Tracheal epithelial cell (primary cell): ENCODE data around the gene BBS9. TPM values are rescaled to one million over a fixed set of nuclear protein-coding genes. Genes with fewer than 3 reads are reported as not detected.

Experiments used
- total RNA-seq: library from RNA; depleted of rRNA; stranded (reverse); fragments of >200 nt; gene quantifications from 2 replicates; pipeline ENCODE4 v1.2.1, GENCODE V29; 2014

Gene BBS9
- total RNA-seq, result 7.2 and 8.5 TPM in 2 replicates

GRCh38 chr7:33128990-33129805 lies at the start of gene BBS9:
BBS9 (plus strand) TSS chr7:33129564; CDS start chr7:33146253, 16,689 bp downstream.

GRCh38 chr7:33109005-33109757 lies 20.2 kb upstream of the BBS9 start, which contains the start of gene RP9:
RP9 (minus strand) TSS chr7:33109404; CDS start chr7:33109372, 32 bp downstream.

Other genes with a start within 250 kb of the BBS9 start
- gene KBTBD2, start 237.8 kb upstream of the BBS9 start, total RNA-seq, result 42.0 and 49.9 TPM in 2 replicates
- 348 and 361 TPM in 2 replicates for gene FKBP9, start 172.1 kb upstream of the BBS9 start, total RNA-seq
- 32.0 and 34.5 TPM in 2 replicates for gene NT5C3A, start 66.8 kb upstream of the BBS9 start, total RNA-seq
- gene RP9, start 20.2 kb upstream of the BBS9 start, total RNA-seq, result 6.0 and 8.7 TPM in 2 replicates